HCT116 (cell line): Measurements from ENCODE around the gene HK3. TPM values are rescaled to one million over a fixed set of nuclear protein-coding genes. Genes with fewer than 3 reads are reported as not detected.

Experiments used
- ATAC-seq: fragments of 200-7000 bp; cut with Tn5 transposase; 2 replicates; pipeline ENCODE4 v1.9.1; 2020; ENCODE audit warnings: mild to moderate bottlenecking, moderate library complexity
- BruUV-seq: library from RNA; stranded (reverse); fragments of 400-500 nt; replicated peaks from 2 replicates; lab custom pipeline; 2021; lab: Mats Ljungman, UMichigan
- CTCF ChIA-PET: fragments of 300-600 bp; sonication (Branson Sonifier 250); formaldehyde crosslinking; loops from one replicate; lab custom pipeline; 2021; ENCODE audit warnings: antibody characterized with exemption; lab: Charles Lee
- POLR2A ChIA-PET: fragments of 300-600, 350-600 bp; sonication (Branson Sonifier 250); formaldehyde crosslinking; loops from one replicate; lab custom pipeline; 2021; ENCODE audit warnings: antibody characterized with exemption; lab: Charles Lee
- RAD21 ChIA-PET, 2 experiments: fragments of 300-600 bp; sonication (Branson Sonifier 250); formaldehyde crosslinking; loops; one replicate each; lab custom pipeline; 2023; ENCODE audit warnings: low total read pairs in 2 of 2; ENCODE audit not compliant: uncharacterized antibody in 2 of 2, unreplicated experiment in 2 of 2, low non-redundant PET in 1 of 2; lab: Charles Lee
- DNase-seq: peaks from one replicate; pipeline ENCODE4 v3.0.0-alpha.2; 2010; ENCODE audit warnings: low read depth, low spot score
- H2AFZ ChIP-seq: fragments of 200-600 bp; shearing (Covaris generic), sonication (generic); 2 replicates; pipeline ENCODE4 v1.6.1; 2017; ENCODE audit warnings: low read depth, mixed run types, mixed read lengths, antibody characterized with exemption, low read length; ENCODE audit not compliant: poor library complexity, severe bottlenecking
- H3K27ac ChIP-seq: 2 replicates; pipeline ENCODE4 v1.5.1; 2012; ENCODE audit warnings: low read depth, low read length
- H3K27me3 ChIP-seq: fragments of 200-600 bp; sonication (generic); 2 replicates; pipeline ENCODE4 v1.6.1; 2016; ENCODE audit warnings: mixed run types, low read length, mixed read lengths; ENCODE audit not compliant: insufficient read depth
- H3K36me3 ChIP-seq, 2 experiments: fragments of 200-500 bp in 1 of 2; fragments of 200-600 bp in 1 of 2; sonication (Bioruptor generic) in 1 of 2; sonication (generic) in 1 of 2; 2 replicates each; pipeline versions ENCODE4 v1.5.1 to v1.6.1; 2014 to 2016; ENCODE audit warnings: low read length in 2 of 2, inconsistent platforms in 1 of 2, mixed read lengths in 1 of 2, mixed run types in 1 of 2; ENCODE audit not compliant: insufficient read depth in 2 of 2, control insufficient read depth in 1 of 2
- H3K4me1 ChIP-seq, 2 experiments: fragments of 200-600 bp in 1 of 2; sonication (generic) in 1 of 2; 2 replicates each; pipeline versions ENCODE4 v1.5.1 to v1.6.1; 2012 to 2017; ENCODE audit warnings: low read length in 2 of 2, inconsistent platforms in 1 of 2, mild to moderate bottlenecking in 1 of 2, mixed read lengths in 1 of 2, mixed run types in 1 of 2, moderate library complexity in 1 of 2; ENCODE audit not compliant: insufficient read depth in 2 of 2, control insufficient read depth in 1 of 2
- H3K4me2 ChIP-seq: fragments of 200-600 bp; sonication (generic); 2 replicates; pipeline ENCODE4 v1.6.1; 2017; ENCODE audit warnings: mixed run types, low read length, mixed read lengths
- H3K4me3 ChIP-seq, 2 experiments: fragments of 200-600 bp in 1 of 2; sonication (generic) in 1 of 2; replicated peaks in 1 of 2; 2 replicates each; pipeline ENCODE4 v1.5.1; 2011 to 2016; ENCODE audit warnings: low read length in 2 of 2, control low read depth in 1 of 2, low read depth in 1 of 2, mild to moderate bottlenecking in 1 of 2, mixed read lengths in 1 of 2, mixed run types in 1 of 2
- H3K79me2 ChIP-seq: fragments of 200-600 bp; sonication (generic); 2 replicates; pipeline ENCODE4 v1.6.1; 2017; ENCODE audit warnings: mild to moderate bottlenecking, mixed run types, low read length, moderate library complexity, mixed read lengths; ENCODE audit not compliant: insufficient read depth
- H3K9ac ChIP-seq: fragments of 200-600 bp; sonication (generic); 2 replicates; pipeline ENCODE4 v1.6.1; 2016; ENCODE audit warnings: low read length, mixed read lengths
- H3K9me2 ChIP-seq: fragments of 200-600 bp; sonication (generic), shearing (Covaris generic); 2 replicates; pipeline ENCODE4 v1.6.1; 2017; ENCODE audit warnings: mixed run types, mild to moderate bottlenecking, moderate library complexity; ENCODE audit not compliant: insufficient read depth
- H3K9me3 ChIP-seq, 2 experiments: fragments of 200-500 bp in 1 of 2; fragments of 200-600 bp in 1 of 2; sonication (Bioruptor generic) in 1 of 2; sonication (generic) in 1 of 2; 2 replicates each; pipeline ENCODE4 v1.6.1; 2014 to 2017; ENCODE audit warnings: low read length in 2 of 2, mixed read lengths in 2 of 2, inconsistent platforms in 1 of 2, low read depth in 1 of 2, mild to moderate bottlenecking in 1 of 2, mixed run types in 1 of 2, moderate library complexity in 1 of 2; ENCODE audit not compliant: control insufficient read depth in 1 of 2, insufficient read depth in 1 of 2
- H4K20me1 ChIP-seq: fragments of 200-600 bp; sonication (generic), shearing (Covaris generic); 2 replicates; pipeline ENCODE4 v1.6.1; 2017; ENCODE audit warnings: mixed run types, mild to moderate bottlenecking, moderate library complexity; ENCODE audit not compliant: insufficient read depth
- CBX3 ChIP-seq: IDR thresholded peaks from 2 replicates; pipeline ENCODE4 v1.6.1; 2012; ENCODE audit warnings: low read depth
- CEBPB ChIP-seq: IDR thresholded peaks from 2 replicates; pipeline ENCODE4 v1.6.1; 2012; ENCODE audit warnings: low read depth
- EGR1 ChIP-seq: IDR thresholded peaks from 2 replicates; pipeline ENCODE4 v1.6.1; 2012; ENCODE audit warnings: low read depth
- EZH2phosphoT487 ChIP-seq: fragments of 200-600 bp; IDR thresholded peaks from 2 replicates; pipeline ENCODE4 v1.6.1; 2018; ENCODE audit warnings: antibody characterized with exemption, borderline replicate concordance
- FOSL1 ChIP-seq: IDR thresholded peaks from 2 replicates; pipeline ENCODE4 v1.6.1; 2012; ENCODE audit warnings: low read depth
- POLR2AphosphoS5 ChIP-seq: IDR thresholded peaks from 2 replicates; pipeline ENCODE4 v1.6.1; 2011; ENCODE audit warnings: mild to moderate bottlenecking, low read depth, low read length, moderate library complexity
- RAD21 ChIP-seq: IDR thresholded peaks from 2 replicates; pipeline ENCODE4 v1.6.1; 2012; ENCODE audit warnings: low read depth, mild to moderate bottlenecking
- SIN3A ChIP-seq: IDR thresholded peaks from 2 replicates; pipeline ENCODE4 v1.6.1; 2012; ENCODE audit warnings: low read depth
- SP1 ChIP-seq: IDR thresholded peaks from 2 replicates; pipeline ENCODE4 v1.6.1; 2012; ENCODE audit warnings: low read depth
- SRF ChIP-seq: IDR thresholded peaks from 2 replicates; pipeline ENCODE4 v1.6.1; 2012; ENCODE audit warnings: low read depth
- TCF7L2 ChIP-seq: IDR thresholded peaks from 2 replicates; pipeline ENCODE4 v1.7.0; 2011; ENCODE audit warnings: borderline replicate concordance, inconsistent platforms; ENCODE audit not compliant: insufficient read depth, insufficient read length; ENCODE audit errors: extremely low read depth
- YY1 ChIP-seq: IDR thresholded peaks from 2 replicates; pipeline ENCODE4 v1.6.1; 2011; ENCODE audit warnings: low read length, low read depth, moderate library complexity, mild to moderate bottlenecking; ENCODE audit not compliant: insufficient replicate concordance; ENCODE audit errors: extremely low read depth
- ZFX ChIP-seq: fragments of 450-650 bp; IDR thresholded peaks from 2 replicates; pipeline ENCODE4 v1.6.1; 2017
- intact Hi-C: fragments of 100-400 bp; cut with micrococcal nuclease; formaldehyde crosslinking; loops from 2 replicates; pipeline ENCODE4 v1.10.0; 2022
- total RNA-seq: library from RNA; stranded (reverse); gene quantifications from one replicate; pipeline ENCODE4 v1.2.1, GENCODE V29; 2021; ENCODE audit not compliant: unreplicated experiment
- TF ChIP-seq, protein P1 (sequence below): IDR thresholded peaks from 2 replicates; pipeline ENCODE4 v1.6.1; 2012; ENCODE audit warnings: low read depth
- TF ChIP-seq, protein P2 (sequence below): IDR thresholded peaks from 2 replicates; pipeline ENCODE4 v1.6.1; 2012

The HK3 gene
- total RNA-seq, 1 experiment from 2014 or later: 0.30 TPM

DNA sequence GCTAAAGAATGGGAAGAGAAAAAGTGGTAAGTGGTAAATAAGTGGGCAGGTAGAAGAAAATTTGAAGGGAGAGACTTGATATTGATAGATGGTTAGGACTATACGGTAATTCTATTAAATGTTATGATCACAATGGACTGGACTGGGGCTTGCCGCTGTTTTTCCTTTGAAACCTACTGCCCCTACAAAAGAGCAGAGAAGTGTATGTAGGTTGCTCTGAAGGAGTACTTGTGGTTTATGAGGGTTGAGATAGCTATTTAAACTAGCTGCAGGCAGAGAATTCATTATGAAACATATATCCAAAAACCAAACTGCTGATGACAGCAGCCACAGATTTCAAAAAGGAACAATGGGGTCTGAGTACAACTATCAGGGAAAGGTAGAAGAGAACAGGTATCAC, 16.8 kb upstream of the HK3 start (continued):
- TF ChIP-seq YY1: no peak
- TF ChIP-seq POLR2AphosphoS5: no peak
- TF ChIP-seq CEBPB: no peak
- no peak for TF ChIP-seq EZH2phosphoT487
- TF ChIP-seq, protein P1, sequence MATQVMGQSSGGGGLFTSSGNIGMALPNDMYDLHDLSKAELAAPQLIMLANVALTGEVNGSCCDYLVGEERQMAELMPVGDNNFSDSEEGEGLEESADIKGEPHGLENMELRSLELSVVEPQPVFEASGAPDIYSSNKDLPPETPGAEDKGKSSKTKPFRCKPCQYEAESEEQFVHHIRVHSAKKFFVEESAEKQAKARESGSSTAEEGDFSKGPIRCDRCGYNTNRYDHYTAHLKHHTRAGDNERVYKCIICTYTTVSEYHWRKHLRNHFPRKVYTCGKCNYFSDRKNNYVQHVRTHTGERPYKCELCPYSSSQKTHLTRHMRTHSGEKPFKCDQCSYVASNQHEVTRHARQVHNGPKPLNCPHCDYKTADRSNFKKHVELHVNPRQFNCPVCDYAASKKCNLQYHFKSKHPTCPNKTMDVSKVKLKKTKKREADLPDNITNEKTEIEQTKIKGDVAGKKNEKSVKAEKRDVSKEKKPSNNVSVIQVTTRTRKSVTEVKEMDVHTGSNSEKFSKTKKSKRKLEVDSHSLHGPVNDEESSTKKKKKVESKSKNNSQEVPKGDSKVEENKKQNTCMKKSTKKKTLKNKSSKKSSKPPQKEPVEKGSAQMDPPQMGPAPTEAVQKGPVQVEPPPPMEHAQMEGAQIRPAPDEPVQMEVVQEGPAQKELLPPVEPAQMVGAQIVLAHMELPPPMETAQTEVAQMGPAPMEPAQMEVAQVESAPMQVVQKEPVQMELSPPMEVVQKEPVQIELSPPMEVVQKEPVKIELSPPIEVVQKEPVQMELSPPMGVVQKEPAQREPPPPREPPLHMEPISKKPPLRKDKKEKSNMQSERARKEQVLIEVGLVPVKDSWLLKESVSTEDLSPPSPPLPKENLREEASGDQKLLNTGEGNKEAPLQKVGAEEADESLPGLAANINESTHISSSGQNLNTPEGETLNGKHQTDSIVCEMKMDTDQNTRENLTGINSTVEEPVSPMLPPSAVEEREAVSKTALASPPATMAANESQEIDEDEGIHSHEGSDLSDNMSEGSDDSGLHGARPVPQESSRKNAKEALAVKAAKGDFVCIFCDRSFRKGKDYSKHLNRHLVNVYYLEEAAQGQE: no peak
- no peak for TF ChIP-seq FOSL1
- no peak for TF ChIP-seq SIN3A
- TF ChIP-seq, protein P2, sequence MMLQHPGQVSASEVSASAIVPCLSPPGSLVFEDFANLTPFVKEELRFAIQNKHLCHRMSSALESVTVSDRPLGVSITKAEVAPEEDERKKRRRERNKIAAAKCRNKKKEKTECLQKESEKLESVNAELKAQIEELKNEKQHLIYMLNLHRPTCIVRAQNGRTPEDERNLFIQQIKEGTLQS: no peak
- no peak for TF ChIP-seq CBX3
- no peak for TF ChIP-seq EGR1
- no peak for TF ChIP-seq ZFX
- TF ChIP-seq TCF7L2: no peak
- no peak for TF ChIP-seq RAD21

DNA sequence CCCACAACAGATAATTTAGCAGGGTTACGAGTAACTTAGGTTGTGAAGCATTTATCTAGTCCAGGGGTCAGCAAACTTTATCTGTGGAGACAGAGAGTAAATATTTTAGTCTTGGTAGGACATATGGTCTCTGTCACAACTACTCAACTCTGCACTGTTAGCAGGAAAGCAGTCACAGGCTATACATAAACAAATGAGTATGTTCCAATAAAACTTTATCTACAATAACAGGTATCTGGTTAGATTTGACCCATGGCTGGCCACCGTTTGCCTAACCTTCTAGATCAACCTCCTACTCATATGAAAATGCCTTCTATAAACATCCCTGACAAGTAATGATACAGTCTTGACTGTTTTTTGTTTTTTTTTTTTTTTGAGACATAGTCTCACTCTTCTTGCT, 13.0 kb upstream of the HK3 start:
- no peaks in the 10 kb centered on the region for H3K4me1 ChIP-seq
- no peak for TF ChIP-seq CBX3
- TF ChIP-seq CEBPB: no peak
- TF ChIP-seq SRF: no peak
- no peak for TF ChIP-seq SP1
- no peaks in the 10 kb centered on the region for H3K27me3 ChIP-seq
- no peak overlapping the region for H3K4me3 ChIP-seq
- POLR2A ChIA-PET: no interaction called here
- no peaks in the 10 kb centered on the region for H3K9me3 ChIP-seq
- peaks cover 16% of the 10 kb centered on the region; the same call in 1 of the 2 replicates for H3K79me2 ChIP-seq
- intact Hi-C loops: no loop called here
- H3K4me2 ChIP-seq: no peak overlapping the region
- no peak for ATAC-seq
- RAD21 ChIA-PET: no interaction called here
- no TSS peak for BruUV-seq
- H3K9ac ChIP-seq: no peak overlapping the region
- H3K9me2 ChIP-seq: no peaks in the 10 kb centered on the region
- CTCF ChIA-PET: no interaction called here
- H3K36me3 ChIP-seq: peaks cover 6 to 15% of the 10 kb centered on the region in 2 experiments; a peak in 3 of 4 replicates
- H3K27ac ChIP-seq: no peak overlapping the region
- no peak for DNase-seq
- no peaks in the 10 kb centered on the region for H4K20me1 ChIP-seq
- H2AFZ ChIP-seq: no peak overlapping the region
